Activated CD4-positive, alpha-beta T cell treated with anti-CD3 and anti-CD28 coated beads, Interleukin-2, Interleukin-6, amounts not matched to agents 100 ng/mL and 50 ng/mL, durations not matched to agents 16 hours and 8 hours (primary cell): Measurements from ENCODE around the gene SHLD1.

Experiments used
- DNase-seq: peaks from one replicate; pipeline ENCODE4 v3.0.0-alpha.2; 2020

The SHLD1 gene

GRCh38 chr20:5859608-5860007 is 109.4 kb downstream of the SHLD1 start:
- no peak for DNase-seq

- no peak for DNase-seq
These were observed 112.5 kb downstream of the SHLD1 start for GRCh38 chr20:5862703-5863039.

- peak; percentile 59 for DNase-seq
These were observed 113.0 kb downstream of the SHLD1 start for GRCh38 chr20:5863040-5863833.

- DNase-seq, result no peak
These were observed 114.2 kb downstream of the SHLD1 start for GRCh38 chr20:5864428-5864827.

GRCh38 chr20:5864873-5865587 is 114.8 kb downstream of the SHLD1 start:
- peak; percentile 24 for DNase-seq

- no peak for DNase-seq
These were observed 115.4 kb downstream of the SHLD1 start for GRCh38 chr20:5865604-5866003.

GRCh38 chr20:5870568-5870981 is 120.4 kb downstream of the SHLD1 start:
- DNase-seq, result no peak

- DNase-seq, result no peak
These were observed 121.5 kb downstream of the SHLD1 start for GRCh38 chr20:5871459-5872410.

- no peak for DNase-seq
These were observed 126.9 kb downstream of the SHLD1 start for GRCh38 chr20:5877128-5877527.

GRCh38 chr20:5880326-5880725 is 130.1 kb downstream of the SHLD1 start:
- DNase-seq, result no peak

GRCh38 chr20:5881703-5882102 is 131.5 kb downstream of the SHLD1 start:
- no peak for DNase-seq

- DNase-seq, result no peak
These were observed 132.0 kb downstream of the SHLD1 start for GRCh38 chr20:5882166-5882565.

- no peak for DNase-seq
These were observed 134.5 kb downstream of the SHLD1 start for GRCh38 chr20:5884465-5885335.

GRCh38 chr20:5885866-5886265 is 135.7 kb downstream of the SHLD1 start:
- no peak for DNase-seq

- no peak for DNase-seq
These were observed 136.6 kb downstream of the SHLD1 start for GRCh38 chr20:5886788-5887187.

- no peak for DNase-seq
These were observed 137.2 kb downstream of the SHLD1 start for GRCh38 chr20:5887386-5887785.

GRCh38 chr20:5888041-5888440 is 137.8 kb downstream of the SHLD1 start:
- DNase-seq, result no peak

GRCh38 chr20:5890773-5891441 is 140.7 kb downstream of the SHLD1 start:
- no peak for DNase-seq

- DNase-seq, result no peak
These were observed 142.9 kb downstream of the SHLD1 start for GRCh38 chr20:5893052-5893451.

- DNase-seq, result no peak
These were observed 143.4 kb downstream of the SHLD1 start for GRCh38 chr20:5893621-5894020.

GRCh38 chr20:5895626-5896025 is 145.4 kb downstream of the SHLD1 start:
- no peak for DNase-seq

GRCh38 chr20:5899444-5899843 is 149.2 kb downstream of the SHLD1 start:
- DNase-seq, result no peak
